Stimulated activated CD8-positive, alpha-beta memory T cell treated with anti-CD3 and anti-CD28 coated beads, Interleukin-7, amount 100 ng/mL, for 24 hours (primary cell): ENCODE measurements around the gene SRP14.
"Not testable (repeated sequence)": the region's sequence is repeated elsewhere in the genome, so short reads cannot be mapped to it uniquely, and the experiment has no call there.

Experiments used
- DNase-seq: peaks from one replicate; pipeline ENCODE4 v3.0.0-alpha.2; 2020; ENCODE audit warnings: low read depth

Gene SRP14

DNA sequence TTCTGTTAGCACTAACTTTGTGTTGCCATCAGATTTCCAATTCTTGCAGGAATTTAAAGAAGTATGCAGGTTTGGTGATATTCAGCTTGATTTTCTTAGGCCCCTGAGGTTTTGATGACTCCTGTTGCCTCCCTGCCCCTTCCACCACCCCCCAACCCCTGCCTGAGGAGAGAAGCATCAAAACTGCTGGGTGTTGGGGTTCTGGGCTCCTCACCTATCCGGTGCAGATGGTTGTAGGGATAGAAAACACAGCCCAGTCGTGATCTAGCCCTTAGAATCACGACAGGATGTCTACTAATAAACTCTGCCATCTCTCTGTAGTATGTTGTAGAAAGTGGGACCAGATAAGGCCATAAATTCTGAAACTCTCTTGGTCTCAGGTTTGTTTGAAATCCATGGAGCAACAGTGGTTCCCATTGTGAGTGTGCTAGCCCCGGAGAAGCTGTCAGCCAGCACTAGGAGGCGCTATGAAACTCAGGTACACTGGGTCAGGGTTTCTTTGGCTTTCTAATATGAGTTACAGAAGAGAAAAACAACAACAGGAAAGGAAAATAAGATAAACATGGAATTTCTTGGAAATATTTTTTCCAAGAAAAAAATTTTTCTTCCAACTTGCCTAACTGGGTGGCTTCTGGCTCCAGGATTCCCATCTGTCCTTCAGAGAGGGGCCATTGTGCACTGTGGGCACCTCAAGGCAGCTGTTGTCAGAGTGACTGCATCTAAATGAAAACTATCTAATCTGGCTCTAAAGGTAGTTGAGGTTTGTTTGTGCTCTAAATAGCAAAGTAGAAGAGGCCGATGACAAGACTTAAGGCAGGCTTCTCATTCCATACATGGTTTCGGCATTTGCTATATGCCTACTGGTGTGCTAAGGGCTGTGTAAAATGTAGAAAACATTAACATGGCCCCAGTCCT lies 8.7 kb downstream of the SRP14 start:
- DNase-seq = no peak

DNA sequence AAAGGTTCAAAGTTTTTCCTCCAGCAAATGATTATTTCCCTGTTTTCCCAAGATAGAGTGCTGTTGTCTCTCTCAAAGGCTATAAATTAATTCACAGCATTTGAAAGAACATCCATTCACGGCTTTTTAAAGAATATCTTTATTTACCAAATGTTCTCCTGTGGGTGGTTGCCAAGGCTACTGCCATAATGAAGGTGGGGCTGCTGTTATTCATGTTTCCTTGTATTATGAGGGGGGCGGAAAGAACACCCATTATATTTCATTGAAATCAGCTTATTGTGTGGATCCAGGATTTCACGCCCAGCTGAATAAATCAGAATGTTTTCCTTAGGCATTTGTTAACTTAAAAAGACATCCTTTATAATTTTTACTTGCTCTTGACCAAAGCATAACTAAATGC lies 10.1 kb downstream of the SRP14 start:
- no peak for DNase-seq

DNA sequence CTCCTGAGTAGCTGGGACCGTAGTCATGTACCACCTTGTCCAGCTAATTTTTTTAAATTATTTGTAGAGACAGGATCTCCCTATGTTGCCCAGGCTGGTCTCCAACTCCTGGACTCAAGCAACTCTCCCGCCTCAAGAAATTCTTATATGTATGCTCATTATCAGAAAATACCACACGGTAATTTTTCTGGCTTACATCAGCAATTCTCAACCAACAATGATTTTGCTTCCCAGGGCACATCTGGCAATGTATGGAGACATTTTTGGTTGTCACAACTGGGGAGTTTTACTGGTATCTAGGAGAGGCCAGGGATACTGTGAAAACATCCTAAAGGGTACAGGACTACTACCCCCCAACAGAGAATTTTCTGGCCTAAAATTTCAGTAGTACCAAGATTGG lies 10.8 kb downstream of the SRP14 start:
- no peak for DNase-seq

DNA sequence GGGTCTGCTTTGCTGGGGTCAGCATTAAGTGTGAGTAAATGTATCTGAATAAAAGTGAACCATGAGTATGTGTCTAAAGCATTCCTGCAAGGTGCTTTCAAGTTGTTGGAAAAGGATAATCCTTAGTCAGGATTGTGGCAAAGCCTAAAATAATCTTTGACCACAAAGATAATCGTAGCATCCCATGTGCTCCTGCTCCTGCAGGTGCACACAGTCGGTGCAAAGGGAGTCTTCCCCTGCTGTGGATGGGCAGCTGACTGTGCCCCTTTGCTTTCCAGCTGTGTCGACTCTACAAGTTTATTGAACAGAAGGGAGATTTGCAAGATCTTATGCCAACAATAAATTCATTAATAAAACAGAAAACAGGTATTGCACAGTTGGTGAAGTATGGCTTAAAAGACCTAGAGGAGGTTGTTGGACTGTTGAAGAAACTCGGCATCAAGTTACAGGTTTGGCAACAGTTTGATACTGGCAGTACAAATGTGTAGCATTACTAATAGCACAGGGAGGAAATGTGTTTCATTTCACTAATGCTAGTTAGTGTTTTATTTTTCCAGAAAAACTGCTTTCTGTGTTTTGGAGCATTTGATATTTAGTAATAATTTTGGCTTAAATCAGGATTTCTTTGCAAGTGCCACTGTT lies 22.6 kb downstream of the SRP14 start:
- no peak for DNase-seq

DNA sequence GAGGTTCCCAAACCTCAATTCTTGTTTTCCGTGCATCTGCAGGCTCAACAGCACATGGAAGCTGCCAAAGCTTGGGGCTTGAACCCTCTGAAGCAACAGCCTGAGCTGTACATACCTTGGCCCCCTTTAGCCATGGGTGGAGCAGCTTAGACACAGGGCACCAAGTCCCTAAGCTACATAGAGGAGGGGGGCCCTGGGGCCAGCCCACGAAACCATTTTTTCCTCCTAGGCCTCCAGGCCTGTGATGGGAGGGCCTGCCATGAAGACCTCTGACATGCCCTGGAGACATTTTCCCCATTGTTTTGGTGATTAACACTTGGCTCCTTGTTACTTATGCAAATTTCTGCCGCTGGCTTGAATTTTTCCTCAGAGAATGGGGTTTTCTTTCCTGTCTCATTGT lies 24.6 kb downstream of the SRP14 start:
- no peak for DNase-seq

DNA sequence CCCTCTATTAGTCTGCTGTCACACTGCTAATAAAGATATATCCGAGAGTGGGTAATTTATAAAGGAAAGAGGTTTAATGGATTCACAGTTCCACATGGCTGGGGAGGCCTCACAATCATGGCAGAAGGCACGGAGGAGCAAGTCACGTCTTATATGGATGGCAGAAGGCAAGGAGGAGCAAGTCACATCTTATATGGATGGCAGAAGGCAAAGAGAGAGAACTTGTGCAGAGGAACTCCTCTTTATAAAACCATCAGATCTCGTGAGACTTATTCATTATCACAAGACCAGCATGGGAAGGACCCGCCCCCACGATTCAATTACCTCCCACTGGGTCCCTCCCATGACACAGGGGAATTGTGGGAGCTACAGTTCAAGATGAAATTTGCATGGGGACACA lies 25.6 kb downstream of the SRP14 start:
- DNase-seq = not testable (repeated sequence)

DNA sequence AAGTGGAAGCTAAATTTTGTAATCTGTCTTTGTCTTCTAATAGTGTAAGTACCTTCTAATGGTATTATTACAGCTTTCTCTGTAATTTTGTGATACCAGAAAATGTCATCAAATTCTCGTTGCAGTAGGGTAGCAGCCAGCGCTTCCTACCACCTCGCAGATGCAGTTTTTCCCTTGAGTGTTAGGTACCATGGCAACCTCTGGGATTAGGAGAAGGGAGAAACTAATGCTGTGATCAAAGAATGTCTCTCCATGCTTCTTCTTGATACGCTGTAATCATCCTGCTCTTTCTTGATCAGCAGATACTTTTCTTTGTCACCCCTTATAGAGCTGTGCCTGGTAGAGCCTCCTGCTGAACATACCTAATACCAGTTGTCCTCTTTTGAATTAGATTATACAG lies 27.7 kb downstream of the SRP14 start:
- no peak for DNase-seq

DNA sequence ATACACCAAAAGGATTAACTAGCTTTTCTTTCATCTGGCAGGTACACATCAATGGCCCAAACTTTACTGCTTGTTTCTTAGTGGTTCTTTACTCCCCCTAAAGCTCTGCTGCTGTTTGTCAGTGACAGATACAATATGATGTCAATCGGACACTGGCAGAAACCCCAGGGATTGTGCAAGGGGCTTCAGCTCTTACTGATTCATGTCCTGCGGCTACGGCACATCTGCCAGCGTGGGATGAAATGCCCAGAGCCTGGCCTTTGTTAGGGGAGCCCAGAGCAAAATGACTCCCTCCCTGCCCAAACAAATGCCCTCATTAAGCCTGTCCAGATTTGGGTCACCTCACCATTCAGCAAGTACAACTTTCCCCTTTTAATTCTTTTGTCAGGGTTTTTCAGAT lies 28.3 kb downstream of the SRP14 start:
- no peak for DNase-seq

DNA sequence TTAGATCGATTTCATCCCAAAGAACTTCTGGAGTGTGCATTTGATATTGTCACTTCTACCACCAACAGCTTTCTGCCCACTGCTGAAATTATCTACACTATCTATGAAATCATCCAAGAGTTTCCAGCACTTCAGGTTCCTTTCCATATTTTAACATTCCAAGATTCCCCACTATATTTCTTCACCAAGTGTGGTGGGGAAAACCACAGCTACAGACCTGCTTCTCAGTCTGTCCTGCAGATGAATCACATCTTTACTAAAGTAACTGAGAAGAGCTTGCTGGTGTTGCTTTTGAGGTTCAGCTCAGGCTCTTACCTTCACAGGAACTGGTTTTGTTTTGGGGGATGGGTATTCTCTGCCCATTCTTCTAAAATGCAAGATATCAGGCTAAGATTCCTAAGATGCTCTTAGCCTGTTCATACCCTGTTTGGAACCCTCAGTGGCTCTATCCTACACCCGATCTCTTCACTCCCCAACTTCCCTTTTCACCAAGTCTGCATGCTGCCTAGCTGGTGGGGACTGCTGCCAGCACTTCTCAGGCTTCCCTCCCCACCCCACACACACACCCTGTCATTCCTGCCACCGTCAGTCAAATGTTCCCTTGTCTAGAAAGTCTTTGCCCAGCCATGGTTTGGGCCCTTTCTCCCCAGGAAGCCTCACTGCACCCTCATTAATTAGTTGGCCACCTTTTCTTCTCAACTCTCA lies 30.8 kb downstream of the SRP14 start:
- no peak for DNase-seq

DNA sequence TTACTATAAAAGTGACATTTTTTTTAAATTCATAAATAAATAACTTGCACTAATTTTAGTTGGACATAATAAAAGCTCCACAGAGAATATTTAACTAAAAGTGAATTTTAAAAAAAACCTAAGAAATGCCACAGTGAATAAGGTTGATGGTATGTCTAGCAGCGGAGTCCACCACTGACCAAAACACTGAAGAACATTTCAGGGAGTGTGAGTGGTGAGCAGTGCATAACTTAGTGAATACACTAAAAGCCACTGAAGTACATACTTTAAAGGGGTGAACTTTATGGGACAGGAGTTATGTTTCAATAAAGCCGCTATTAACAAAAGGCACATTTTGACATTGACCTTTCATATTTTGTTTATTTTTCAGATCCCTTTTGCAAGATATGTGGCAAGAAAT lies 32.3 kb downstream of the SRP14 start:
- no peak for DNase-seq

DNA sequence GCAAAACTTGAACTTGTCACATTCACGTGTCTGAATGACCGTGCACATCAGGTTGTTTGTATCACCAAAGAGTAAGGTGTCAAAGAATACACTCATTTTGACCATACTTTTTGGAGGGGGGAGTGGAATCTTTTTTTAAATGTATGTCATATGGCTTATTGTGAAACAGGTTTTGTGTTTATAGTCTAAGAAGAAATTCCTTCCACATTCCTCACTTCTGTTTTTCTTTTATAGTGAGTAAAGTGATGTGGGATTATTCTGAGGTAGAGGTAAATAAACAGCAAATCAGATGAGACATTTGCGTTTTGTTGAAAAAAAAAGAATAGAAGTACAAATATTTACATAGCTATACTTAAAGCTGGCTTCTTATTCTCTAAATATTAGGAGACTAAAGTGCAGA lies 33.0 kb downstream of the SRP14 start:
- no peak for DNase-seq

- no peak for DNase-seq
Observed at GRCh38 chr15:40003116-40003916, 35.7 kb downstream of the SRP14 start.

- no peak for DNase-seq
Observed at GRCh38 chr15:40002295-40002694, 36.7 kb downstream of the SRP14 start.

DNA sequence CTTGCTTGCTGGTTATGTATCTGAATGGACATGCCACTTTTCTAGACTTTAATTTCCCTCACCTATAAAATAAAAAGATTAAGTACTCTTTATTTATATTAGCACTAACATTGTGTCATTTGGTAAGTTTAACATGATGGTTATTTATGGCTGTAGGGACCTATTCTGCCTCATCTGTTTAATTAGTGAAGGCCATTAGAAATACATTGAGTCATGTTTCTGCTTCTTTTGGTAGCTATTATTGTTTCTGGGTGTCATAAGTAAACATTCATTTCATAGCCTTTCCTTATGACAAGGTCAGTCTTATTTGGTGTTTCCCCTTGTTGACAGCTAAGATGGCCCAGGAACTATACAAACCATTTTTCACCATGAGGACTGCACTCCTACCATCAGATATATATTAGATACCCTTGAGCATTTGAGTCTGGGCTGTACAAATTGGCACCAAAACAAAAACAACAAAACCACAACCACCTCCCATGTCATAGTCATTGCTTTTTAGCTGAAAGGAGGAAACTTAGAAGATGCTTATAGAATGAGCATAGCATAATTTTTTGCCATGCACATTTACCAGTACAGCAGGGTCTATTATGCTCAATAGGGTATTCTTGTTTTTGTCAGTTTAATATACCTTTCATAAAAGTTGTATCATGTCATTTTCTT lies 39.3 kb downstream of the SRP14 start:
- no peak for DNase-seq

DNA sequence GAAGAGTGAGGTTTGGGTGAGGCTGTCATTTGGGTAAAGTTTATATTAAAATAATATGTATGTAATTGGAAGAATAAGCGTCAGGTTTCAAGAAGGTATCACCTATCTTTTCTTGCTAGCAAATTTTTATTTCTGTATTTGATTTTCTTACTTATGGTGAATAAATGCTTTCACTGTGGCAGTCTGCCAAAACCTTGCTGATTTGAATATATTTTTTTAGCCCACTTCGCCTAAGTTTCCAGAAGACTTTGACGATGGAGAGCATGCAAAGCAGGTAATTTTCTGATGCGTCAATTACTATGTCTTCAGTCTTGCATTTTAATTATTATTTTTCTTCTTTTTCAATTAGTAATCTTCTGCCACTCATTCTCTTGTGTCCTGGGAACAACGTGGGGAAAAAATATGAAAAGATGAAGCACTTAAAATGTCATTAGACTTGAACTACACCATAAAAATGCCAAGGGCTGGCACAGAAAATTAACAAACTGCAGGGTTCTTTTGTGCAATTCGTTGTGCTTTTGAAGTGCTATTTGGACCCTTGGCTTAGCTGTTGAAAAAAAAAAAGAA lies 40.4 kb downstream of the SRP14 start:
- no peak for DNase-seq

GRCh38 chr15:39997639-39998038 lies 41.3 kb downstream of the SRP14 start:
- DNase-seq = no peak

DNA sequence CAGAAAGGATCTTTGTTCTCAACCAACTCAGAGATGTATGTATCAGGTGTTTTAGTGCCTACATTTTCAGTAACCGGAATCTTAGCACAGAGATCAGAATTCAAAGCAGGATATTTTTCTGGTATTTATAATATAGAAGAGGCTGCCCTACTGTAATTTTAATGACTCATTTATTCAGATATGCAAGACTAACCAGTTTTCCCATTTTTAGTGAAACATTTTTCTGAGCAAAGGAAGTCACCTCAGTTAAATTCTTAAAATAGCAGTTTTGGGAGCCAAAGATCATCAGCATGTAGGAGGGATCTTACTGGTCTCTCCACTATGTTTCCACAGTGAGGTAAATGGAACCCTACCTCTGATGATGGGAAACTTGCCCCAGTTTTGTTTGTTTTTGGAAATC lies 42.0 kb downstream of the SRP14 start:
- no peak for DNase-seq

DNA sequence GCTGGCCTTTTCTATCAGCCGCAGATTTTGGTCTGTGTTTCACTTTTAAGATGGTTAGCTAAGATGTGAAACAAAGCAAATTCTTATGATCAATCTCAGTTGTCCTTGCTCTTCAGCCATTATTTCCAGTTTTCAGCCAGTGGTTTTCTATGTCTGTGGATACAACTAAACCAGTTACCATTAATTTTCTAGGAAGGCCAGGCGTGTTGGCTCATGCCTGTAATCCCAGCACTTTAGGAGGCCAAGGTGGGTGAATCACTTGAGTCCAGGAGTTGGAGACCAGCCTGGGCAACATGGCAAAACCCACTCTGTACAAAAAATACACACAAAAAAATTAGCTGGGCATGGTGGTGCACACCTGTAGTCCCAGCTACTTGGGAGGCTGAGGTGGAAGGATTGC lies 42.8 kb downstream of the SRP14 start:
- DNase-seq = not testable (repeated sequence)

- DNase-seq = not testable (repeated sequence)
Observed at GRCh38 chr15:39992953-39993352, 46.0 kb downstream of the SRP14 start.

- DNase-seq = no peak
Observed at GRCh38 chr15:39990706-39991105, 48.3 kb downstream of the SRP14 start.

DNA sequence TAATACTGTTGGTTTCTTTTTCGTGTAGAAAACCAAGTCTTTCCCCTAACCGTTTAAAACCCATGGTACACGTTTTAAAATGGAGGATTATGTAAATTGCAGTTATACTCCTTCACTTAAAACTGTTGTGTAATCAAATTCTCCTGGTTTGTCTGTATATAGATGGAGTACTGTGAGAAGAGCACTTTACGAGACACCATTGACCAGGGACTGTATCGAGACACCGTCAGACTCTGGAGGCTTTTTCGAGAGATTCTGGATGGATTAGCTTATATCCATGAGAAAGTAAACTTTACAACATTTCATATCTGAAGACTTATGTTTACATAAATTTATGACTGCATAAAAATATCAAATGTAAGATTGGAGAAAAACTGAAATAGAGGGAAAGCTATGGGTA lies 51.2 kb downstream of the SRP14 start:
- DNase-seq = no peak
